NCI-H2196 (cell line): ENCODE data around the gene TFAP2D.

Source experiments
- DNase-seq: peaks from one replicate; lab custom pipeline; 2025; ENCODE audit not compliant: unreplicated experiment; lab: John Stamatoyannopoulos, UW

Gene TFAP2D

GRCh38 chr6:50818020-50818419, 104.7 kb downstream of the TFAP2D start:
- no peak for DNase-seq

GRCh38 chr6:50818673-50819072, 105.3 kb downstream of the TFAP2D start, which contains the start of gene TFAP2B:
TFAP2B (plus strand) TSS chr6:50818871; CDS start chr6:50818892, 21 bp downstream.
- no peak for DNase-seq

GRCh38 chr6:50819466-50819903, 106.2 kb downstream of the TFAP2D start:
- DNase-seq, result no peak

GRCh38 chr6:50819904-50820868, 106.9 kb downstream of the TFAP2D start:
- no peak for DNase-seq

- DNase-seq, result no peak
Observed at GRCh38 chr6:50820869-50821264, 107.5 kb downstream of the TFAP2D start.

GRCh38 chr6:50821441-50822077, 108.2 kb downstream of the TFAP2D start:
- DNase-seq, result no peak

GRCh38 chr6:50822078-50822476, 108.8 kb downstream of the TFAP2D start:
- DNase-seq, result no peak
